Peyer's patch (tissue), 4 donors: ENCODE data around the gene TTLL8. TPM values are rescaled to one million over a fixed set of nuclear protein-coding genes. Genes with fewer than 3 reads are reported as not detected.
"Not testable (repeated sequence)": the region's sequence is repeated elsewhere in the genome, so short reads cannot be mapped to it uniquely, and the experiment has no call there.

Experiments used
- DNase-seq, 3 donors: peaks; one replicate each; pipeline ENCODE4 v3.0.0-alpha.2; 2017 to 2019
- H3K27ac ChIP-seq, 4 donors: fragments of 200-600 bp; sonication (generic); one replicate each; pipeline ENCODE4 v1.5.1; 2016 to 2019
- H3K27me3 ChIP-seq, 2 donors: fragments of 200-600 bp; sonication (generic); one replicate each; pipeline ENCODE4 v1.5.1; 2019
- H3K36me3 ChIP-seq, 3 donors: fragments of 200-600 bp; sonication (generic); one replicate each; pipeline ENCODE4 v1.5.1; 2016 to 2019
- H3K4me1 ChIP-seq, 4 donors: fragments of 200-600 bp; sonication (generic); one replicate each; pipeline ENCODE4 v1.5.1; 2016 to 2019
- H3K4me3 ChIP-seq, 4 donors: fragments of 200-600 bp; sonication (generic); 1 replicate in 3 of 4; 2 replicates in 1 of 4; pipeline ENCODE4 v1.5.1; 2016 to 2019; ENCODE audit warnings: mild to moderate bottlenecking in 1 of 4
- H3K9me3 ChIP-seq, 4 donors: fragments of 200-600 bp; sonication (generic); one replicate each; pipeline ENCODE4 v1.5.1; 2016 to 2019; ENCODE audit warnings: mild to moderate bottlenecking in 1 of 4
- POLR2A ChIP-seq, 2 donors: fragments of 450-650 bp; IDR thresholded peaks; one replicate each; pipeline ENCODE4 v1.5.1; 2017; ENCODE audit warnings: antibody characterized with exemption in 2 of 2, mild to moderate bottlenecking in 2 of 2, moderate library complexity in 2 of 2
- total RNA-seq, 4 donors: library from RNA; depleted of rRNA; stranded (reverse); fragments of >200 nt; gene quantifications; one replicate each; pipeline ENCODE4 v1.1.0, GENCODE V29; 2016
- TF ChIP-seq, protein P1 (sequence below), 6 experiments: fragments of 450-650 bp in 4 of 6; fragments of 200-600 bp in 2 of 6; sonication (generic) in 1 of 6; IDR thresholded peaks; one replicate each; pipeline ENCODE4 v1.5.1; 2017 to 2019; ENCODE audit warnings: antibody characterized with exemption in 6 of 6, mild to moderate bottlenecking in 3 of 6, moderate library complexity in 1 of 6

The TTLL8 gene
- total RNA-seq, 4 donors from 2014 or later, result not detected

DNA sequence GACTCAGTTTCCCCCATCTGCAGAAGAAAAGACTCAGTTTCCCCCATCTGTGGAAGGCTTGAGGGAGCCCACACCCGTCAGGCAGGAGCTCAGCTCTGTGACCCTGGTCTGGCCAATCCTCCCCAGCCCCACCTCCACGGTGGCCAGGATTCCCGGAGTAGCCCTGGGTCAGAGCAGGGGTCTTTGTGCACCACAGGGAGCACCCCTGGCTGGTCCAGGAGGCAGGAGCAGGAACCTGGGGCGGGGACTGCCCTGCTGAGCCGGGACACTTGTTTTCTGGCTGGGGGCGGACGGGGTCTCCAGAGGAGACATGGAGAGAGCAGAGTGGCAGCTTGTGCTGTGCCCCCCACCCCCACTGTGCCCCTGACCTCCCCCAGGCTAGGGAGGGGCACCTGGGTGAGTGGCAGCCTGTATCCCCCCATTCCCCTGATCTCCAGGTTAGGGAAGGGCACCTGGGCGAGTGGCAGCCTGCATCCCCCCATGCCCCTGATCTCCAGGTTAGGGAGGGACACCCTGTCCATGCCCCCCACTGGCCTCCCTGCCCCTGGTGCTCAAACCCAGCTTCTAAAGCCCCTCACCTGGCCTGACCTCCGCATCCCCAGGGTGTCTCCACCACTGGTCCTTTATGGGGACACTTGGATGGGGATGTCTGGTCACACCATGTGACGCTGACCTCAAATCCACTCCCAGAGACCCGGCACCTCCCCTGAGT lies 64.3 kb downstream of the TTLL8 start:
- peak overlapping the region in 1 of 4 donors; percentile 55 for H3K27ac ChIP-seq
- peaks cover 0 to 27% (median 8%) of the 10 kb centered on the region in 4 donors for H3K4me1 ChIP-seq
- TF ChIP-seq, protein P1, sequence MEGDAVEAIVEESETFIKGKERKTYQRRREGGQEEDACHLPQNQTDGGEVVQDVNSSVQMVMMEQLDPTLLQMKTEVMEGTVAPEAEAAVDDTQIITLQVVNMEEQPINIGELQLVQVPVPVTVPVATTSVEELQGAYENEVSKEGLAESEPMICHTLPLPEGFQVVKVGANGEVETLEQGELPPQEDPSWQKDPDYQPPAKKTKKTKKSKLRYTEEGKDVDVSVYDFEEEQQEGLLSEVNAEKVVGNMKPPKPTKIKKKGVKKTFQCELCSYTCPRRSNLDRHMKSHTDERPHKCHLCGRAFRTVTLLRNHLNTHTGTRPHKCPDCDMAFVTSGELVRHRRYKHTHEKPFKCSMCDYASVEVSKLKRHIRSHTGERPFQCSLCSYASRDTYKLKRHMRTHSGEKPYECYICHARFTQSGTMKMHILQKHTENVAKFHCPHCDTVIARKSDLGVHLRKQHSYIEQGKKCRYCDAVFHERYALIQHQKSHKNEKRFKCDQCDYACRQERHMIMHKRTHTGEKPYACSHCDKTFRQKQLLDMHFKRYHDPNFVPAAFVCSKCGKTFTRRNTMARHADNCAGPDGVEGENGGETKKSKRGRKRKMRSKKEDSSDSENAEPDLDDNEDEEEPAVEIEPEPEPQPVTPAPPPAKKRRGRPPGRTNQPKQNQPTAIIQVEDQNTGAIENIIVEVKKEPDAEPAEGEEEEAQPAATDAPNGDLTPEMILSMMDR (IDR thresholded peaks at IDR 0.05), result no peak
- TF ChIP-seq POLR2A (IDR thresholded peaks at IDR 0.05), result no peak
- H3K4me3 ChIP-seq, result no peak overlapping the region
- no peaks in the 10 kb centered on the region for H3K27me3 ChIP-seq
- H3K9me3 ChIP-seq, result peaks cover 0 to 11% (median 3%) of the 10 kb centered on the region in 4 donors
- peak in 2 of 3 donors; percentile 45 to 49 for DNase-seq
- no peaks in the 10 kb centered on the region for H3K36me3 ChIP-seq

DNA sequence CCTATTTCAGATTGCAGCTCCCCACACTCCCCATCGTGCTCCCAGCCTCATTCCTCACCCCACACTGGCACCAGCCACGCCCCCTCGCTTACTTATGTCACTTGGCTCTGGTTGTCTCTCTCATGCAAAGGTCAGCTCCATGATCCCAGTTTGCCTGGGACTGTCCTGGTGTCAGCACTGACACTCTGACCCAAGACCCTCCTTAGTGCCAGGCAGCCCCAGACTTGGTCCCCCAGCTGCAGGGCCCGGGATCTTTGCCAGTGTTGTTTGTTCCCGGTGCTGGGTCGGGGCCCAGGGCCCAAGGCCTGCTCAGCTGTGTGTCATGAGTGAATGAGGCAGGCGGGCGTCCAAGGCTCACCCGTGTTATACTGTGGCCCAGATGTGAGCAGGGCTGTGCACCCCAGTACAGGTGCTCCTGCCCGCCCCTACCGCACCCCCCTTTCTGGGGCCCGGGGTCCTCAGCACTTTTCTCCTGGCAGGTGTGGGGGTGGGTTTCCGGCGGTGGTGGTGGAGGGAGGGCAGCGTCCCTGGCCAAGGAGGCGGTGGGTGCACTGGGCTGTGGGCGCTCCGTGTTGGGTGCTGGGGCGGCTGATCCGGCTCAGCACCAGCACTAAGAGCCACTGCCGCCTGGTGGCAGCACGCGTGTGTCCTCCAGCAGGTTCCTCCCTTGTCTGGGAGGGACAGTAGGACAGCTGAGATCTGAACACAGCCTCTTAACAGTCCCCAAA lies 65.0 kb downstream of the TTLL8 start:
- peak; percentile 76 to 91 (median 86) for DNase-seq
- Histone ChIP-seq H3K4me1 (peaks cover 0 to 27% (median 8%) of the 10 kb centered on the region in 4 donors), H3K27me3 (no peaks in the 10 kb centered on the region), H3K9me3 (peaks cover 0 to 11% (median 3%) of the 10 kb centered on the region in 4 donors), H3K36me3 (no peaks in the 10 kb centered on the region), H3K4me3 (peak overlapping the region in 1 of 4 donors; percentile 20), H3K27ac (peak overlapping the region in 1 of 4 donors; percentile 55)
- TF ChIP-seq, protein P1 (IDR thresholded peaks at IDR 0.05), result peak; percentile 68 to 89 (median 80)
- TF ChIP-seq POLR2A (IDR thresholded peaks at IDR 0.05), result peak in 1 of 2 donors; percentile 14

DNA sequence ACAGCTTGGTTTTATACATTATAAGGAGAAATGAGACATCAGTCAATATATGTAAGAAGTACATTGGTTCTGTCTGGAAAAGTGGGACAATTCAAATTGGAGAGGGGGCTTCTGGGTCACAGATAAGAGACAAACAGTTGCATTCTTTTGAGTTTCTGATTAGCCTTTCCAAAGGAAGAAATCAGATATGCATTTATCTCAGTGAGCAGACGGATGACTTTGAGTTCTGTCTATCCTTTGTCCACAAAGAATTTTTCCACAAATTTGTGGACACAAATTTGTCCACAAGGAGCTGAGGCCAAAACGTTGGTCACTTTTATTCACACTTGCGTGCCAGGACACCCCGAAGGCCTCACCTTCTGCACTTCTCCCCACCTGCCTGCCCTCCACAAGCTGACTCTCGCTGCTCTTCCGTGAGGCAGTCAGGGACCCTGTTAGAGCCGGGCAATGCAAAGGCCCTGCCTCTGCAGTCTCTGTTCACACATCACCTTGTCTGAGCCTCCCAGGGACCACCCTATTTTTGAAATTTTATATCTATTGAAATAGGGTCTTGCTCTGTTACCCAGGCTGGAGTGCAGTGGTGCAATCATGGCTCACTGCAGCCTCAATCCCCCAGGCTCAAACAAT lies 66.1 kb downstream of the TTLL8 start:
- peak in 1 of 3 donors; percentile 26 for DNase-seq
- H3K9me3 ChIP-seq, result peaks cover 0 to 15% (median 3%) of the 10 kb centered on the region in 4 donors
- no peaks in the 10 kb centered on the region for H3K36me3 ChIP-seq
- no peak overlapping the region for H3K27ac ChIP-seq
- no peak overlapping the region for H3K4me3 ChIP-seq
- peaks cover 0 to 26% (median 8%) of the 10 kb centered on the region in 4 donors for H3K4me1 ChIP-seq
- no peak for TF ChIP-seq POLR2A (IDR thresholded peaks at IDR 0.05)
- TF ChIP-seq, protein P1 (IDR thresholded peaks at IDR 0.05), result no peak
- no peaks in the 10 kb centered on the region for H3K27me3 ChIP-seq

DNA sequence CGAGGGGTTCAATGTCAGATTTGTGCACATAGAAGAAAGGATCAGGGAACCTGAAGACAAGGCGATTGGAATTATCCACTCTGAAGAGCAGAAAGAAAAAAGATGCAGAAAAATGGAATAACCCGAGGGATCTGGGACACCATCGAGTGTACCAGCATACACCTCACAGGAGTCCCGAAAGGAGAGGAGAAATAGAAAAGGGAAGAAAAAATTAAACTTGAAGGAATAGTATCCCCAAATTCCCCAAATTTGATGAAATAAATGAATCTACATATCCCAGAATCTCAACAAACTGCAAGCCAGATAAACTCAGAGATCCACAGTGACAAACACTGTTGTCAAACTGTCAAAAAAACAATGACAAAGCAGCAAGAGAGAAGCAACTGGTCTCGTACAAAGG lies 66.9 kb downstream of the TTLL8 start:
- H3K9me3 ChIP-seq, result peaks cover 0 to 15% (median 3%) of the 10 kb centered on the region in 4 donors
- DNase-seq, result no peak
- no peaks in the 10 kb centered on the region for H3K36me3 ChIP-seq
- no peak overlapping the region for H3K4me3 ChIP-seq
- TF ChIP-seq, protein P1 (IDR thresholded peaks at IDR 0.05), result no peak
- no peak for TF ChIP-seq POLR2A (IDR thresholded peaks at IDR 0.05)
- H3K27ac ChIP-seq, result no peak overlapping the region
- H3K4me1 ChIP-seq, result peaks cover 0 to 19% (median 8%) of the 10 kb centered on the region in 4 donors
- H3K27me3 ChIP-seq, result no peaks in the 10 kb centered on the region

DNA sequence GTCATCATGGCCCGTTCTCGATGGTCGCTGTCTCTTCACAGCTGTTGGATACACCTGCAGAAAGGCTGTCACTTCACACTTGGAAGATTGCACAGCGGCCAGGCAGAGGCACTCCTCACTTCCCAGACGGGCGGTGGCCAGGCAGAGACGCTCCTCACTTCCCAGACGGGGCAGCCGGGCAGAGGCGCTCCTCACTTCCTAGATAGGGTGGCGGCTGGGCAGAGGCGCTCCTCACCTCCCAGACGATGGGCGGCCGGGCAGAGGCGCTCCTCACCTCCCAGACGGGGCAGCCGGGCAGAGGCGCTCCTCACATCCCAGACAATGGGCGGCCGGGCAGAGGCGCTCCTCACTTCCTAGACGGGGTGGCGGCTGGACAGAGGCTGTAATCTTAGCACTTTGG lies 68.3 kb downstream of the TTLL8 start:
- H3K27me3 ChIP-seq, H3K27ac ChIP-seq, H3K4me1 ChIP-seq, H3K36me3 ChIP-seq, H3K4me3 ChIP-seq: not testable (repeated sequence)
- peaks cover 0 to 15% (median 6%) of the 10 kb centered on the region in 4 donors for H3K9me3 ChIP-seq
- peak in 1 of 3 donors; percentile 24 for DNase-seq
